AML-193 (cell line): Measurements from ENCODE around the gene ZNF22.

ENCODE experiments used
- DNase-seq, 2 experiments: peaks; one replicate each; lab custom pipeline; 2025; lab: John Stamatoyannopoulos, UW

The ZNF22 gene

DNA sequence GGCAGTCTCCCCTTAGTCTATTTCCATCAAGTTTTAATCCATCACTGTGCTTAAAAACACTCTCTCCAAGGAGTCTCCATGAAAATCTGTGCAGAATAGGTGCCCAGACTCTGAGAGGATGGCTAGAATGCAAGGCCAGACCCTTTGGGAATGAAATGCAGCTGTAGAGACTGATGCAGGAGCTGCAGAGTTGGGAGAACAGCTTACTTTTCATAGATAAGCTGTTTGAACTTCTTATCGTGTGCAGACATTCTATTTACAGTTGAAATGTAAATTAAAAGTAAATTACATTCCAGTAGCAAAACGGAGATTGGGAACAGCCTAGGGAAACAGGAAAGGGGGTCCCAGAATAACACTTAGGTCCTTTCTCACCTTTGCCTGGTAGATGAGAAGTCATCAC lies 14.9 kb downstream of the ZNF22 start:
- DNase-seq: no peak

DNA sequence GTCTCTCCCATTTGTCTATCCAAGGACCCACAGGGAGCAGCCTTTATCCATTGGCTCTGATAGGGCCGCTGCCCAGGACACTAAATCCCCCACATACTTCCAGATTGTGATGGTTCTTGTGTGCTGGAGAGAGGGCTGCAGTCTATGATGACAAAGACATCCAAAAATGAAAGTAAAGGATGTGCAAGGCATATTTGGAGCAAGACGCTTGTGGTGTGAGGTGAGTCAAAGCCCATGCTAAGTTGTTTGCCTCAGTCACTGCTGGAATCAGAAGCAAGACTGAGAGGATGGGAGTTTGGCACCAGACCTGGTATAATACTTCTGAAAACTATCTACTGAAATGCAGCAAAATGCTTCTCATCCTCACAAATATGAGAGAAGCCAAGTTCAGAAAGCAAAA lies 22.7 kb downstream of the ZNF22 start:
- no peak for DNase-seq

DNA sequence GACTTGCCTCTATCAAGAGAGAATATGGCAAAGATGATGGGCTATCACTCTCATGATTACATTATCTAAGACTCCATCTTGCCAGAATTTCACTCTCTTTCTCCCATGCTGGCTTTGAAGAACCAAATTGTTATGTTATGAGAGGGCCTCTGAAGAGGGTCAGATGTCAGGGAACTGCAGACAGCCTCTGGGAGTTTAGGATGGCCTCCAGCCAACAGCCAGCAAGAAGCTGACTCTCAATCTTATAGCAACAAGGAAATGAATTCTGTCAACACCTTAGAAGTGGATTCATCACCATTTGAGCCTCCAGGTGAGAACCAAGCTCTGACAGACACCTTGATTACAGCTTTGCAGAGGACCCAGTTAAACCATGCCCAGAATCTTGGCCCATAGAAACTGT lies 33.6 kb downstream of the ZNF22 start:
- no peak for DNase-seq

DNA sequence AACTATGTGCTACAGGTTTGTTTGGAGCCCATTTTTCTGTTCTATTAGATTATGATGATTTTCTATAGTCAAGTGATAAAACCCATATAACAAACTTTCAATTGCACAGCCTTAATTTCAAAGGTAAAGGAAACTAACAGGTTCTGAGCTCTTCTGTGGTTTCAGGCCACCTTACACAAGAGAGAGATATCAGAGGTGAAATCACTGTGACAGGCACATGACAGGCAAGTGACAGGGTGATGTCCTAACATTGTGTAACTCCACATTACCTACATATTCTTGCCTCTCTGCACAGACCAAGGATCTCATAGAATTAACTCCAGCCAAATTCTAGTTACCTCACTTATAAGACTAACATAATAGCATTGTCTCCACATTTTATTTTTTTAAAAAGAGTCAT lies 35.0 kb downstream of the ZNF22 start:
- no peak for DNase-seq

- no peak for DNase-seq
Observed at GRCh38 chr10:45040921-45041542, 40.3 kb downstream of the ZNF22 start.

DNA sequence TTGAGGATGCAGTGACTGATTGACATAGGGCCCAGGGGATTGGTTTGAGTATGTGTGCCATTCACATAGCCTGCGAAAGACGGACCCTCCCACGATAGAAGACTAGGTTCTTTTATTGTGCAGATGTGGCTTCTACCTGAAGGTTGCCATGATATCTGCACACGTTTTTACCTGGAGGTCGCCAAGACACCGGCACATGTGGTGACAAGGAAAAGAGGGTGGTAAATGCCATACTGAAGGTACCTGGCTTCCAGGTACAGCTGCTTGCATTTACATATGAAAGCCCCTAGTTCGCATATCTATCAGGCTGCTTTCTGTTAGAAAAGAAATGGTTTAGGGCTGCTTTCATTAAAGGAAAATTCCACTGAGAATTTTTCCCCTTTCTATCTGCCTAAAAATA lies 43.6 kb downstream of the ZNF22 start:
- no peak for DNase-seq

DNA sequence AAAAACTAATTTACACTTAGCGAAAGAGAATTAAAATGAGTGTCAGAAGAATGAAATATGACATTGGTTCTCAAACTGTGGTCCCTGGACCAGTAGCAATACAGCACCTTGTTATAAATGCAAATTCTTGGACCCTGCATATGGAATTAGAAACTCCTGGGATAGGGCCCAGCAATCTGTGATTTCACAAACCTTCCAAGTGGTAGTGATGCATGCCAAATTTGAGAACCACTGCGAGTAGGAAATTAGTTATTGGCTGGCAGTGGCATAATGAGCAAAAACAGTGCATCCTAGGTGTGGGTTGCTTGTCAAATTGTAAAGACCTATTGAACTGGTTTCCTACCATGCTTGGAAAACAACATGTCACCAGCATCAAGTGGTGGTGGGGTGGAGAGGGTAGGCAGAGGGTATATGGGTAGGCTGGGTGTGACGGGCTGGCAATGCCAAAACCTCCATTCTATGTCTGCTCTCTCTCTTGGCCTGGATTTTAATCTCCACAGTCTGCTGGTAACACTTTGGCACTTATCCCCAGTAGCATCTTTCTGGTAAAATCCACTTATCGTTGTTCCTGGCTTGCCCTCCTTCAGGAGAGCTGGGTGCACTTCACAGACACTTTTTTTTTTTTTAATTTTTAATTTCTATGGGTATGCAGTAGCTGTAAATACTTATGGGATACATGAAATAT lies 50.0 kb downstream of the ZNF22 start:
- DNase-seq: no peak

GRCh38 chr10:45052700-45053099 lies 52.0 kb downstream of the ZNF22 start:
- no peak for DNase-seq

DNA sequence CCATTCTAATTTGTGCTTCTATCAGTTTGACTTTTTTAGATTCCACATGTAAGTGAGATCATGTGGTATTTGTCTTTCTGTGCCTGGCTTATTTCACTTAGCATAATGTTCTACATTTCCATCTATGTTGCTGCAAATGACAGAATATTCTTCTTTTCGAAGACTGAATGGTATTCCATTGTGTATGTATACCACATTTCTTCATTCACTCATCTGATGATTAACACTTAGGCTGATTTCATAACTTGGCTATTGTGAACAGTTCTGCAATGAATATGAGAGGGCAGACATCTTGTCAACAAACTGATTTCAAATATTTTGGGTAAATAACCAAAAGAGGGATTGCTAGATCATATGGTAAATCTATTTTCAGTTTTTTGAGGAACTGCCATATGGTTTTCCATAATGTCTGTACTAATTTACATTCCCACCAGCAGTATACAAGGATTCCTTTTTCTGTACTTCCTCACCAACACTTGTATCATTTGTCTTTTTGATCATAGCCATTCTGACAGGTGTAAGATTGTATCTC lies 52.9 kb downstream of the ZNF22 start:
- no peak for DNase-seq
